Measurements from ENCODE around the gene PHOSPHO1.

DNA sequence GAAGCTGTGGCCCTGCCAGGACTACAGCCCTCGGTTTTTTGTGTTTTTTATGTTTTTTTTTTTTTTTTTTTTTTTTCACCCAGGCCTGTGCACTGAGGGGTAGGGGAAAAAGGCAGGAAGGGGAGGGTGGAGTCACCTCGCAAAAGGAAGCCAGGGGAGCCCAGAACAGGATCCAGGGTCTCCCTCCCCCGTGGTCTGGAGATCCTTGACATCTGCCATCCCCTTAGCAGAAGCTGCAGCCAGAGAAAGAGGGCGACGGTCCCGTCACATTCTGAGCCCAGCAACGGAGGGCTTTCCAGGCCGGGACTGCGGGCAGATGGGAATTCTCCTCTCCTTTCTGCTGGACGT lies 29.1 kb upstream of the PHOSPHO1 start:
- TF ChIP-seq, protein P1, sequence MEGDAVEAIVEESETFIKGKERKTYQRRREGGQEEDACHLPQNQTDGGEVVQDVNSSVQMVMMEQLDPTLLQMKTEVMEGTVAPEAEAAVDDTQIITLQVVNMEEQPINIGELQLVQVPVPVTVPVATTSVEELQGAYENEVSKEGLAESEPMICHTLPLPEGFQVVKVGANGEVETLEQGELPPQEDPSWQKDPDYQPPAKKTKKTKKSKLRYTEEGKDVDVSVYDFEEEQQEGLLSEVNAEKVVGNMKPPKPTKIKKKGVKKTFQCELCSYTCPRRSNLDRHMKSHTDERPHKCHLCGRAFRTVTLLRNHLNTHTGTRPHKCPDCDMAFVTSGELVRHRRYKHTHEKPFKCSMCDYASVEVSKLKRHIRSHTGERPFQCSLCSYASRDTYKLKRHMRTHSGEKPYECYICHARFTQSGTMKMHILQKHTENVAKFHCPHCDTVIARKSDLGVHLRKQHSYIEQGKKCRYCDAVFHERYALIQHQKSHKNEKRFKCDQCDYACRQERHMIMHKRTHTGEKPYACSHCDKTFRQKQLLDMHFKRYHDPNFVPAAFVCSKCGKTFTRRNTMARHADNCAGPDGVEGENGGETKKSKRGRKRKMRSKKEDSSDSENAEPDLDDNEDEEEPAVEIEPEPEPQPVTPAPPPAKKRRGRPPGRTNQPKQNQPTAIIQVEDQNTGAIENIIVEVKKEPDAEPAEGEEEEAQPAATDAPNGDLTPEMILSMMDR (conservative IDR thresholded peaks at IDR 0.05; ENCODE audit: low read depth, low read length): no peak
- TF ChIP-seq EZH2phosphoT487 (IDR thresholded peaks at IDR 0.05; ENCODE audit: borderline replicate concordance, low read length): no peak

All from PC-3 (cell line).